Measurements from ENCODE around the gene MRPL3. TPM values are rescaled to one million over a fixed set of nuclear protein-coding genes. Genes with fewer than 3 reads are reported as not detected.

MRPL3 gene
- total and polyA plus RNA-seq, 2 donors (not counting 3 experiments of a cell fraction or from before 2014, with no cell fraction given) = 49.6 to 68.2 TPM

GRCh38 chr3:131505421-131505820 is 2.6 kb upstream of the MRPL3 start:
- BruUV-seq (replicated peaks) = no TSS peak

More at GRCh38 chr3:131505421-131505820, 2.6 kb upstream of the MRPL3 start:
- FAIRE-seq (no peak), DNase-seq (ENCODE audit: low read depth, low spot score) (no peak)
- H3K4me2 ChIP-seq (ENCODE audit: insufficient read depth, low read length) = no peak overlapping the region
- no peak overlapping the region for H3K27ac ChIP-seq (ENCODE audit: insufficient read depth, low read depth, low read length)
- CTCF ChIA-PET = interaction anchor here (0.6 to 1.0 kb wide), 2 partner anchors 20 to 22 kb away, joined by 3 to 4 read pairs; no protein-coding TSS in a partner anchor
- no peaks in the 10 kb centered on the region for H3K9me3 ChIP-seq (replicated peaks; ENCODE audit: control insufficient read depth, insufficient read depth, low read length)
- H2AFZ ChIP-seq (ENCODE audit: low read depth, low read length) = no peak overlapping the region
- H3K9ac ChIP-seq (replicated peaks; ENCODE audit: extremely low read depth, insufficient read depth, low read length) = no peak overlapping the region
- intact Hi-C loops (cut with micrococcal nuclease) (no loop called here), dilution Hi-C loops (cut with MboI; ENCODE audit: extremely low pct_ligation_motif_present, low sequenced_read_pairs) (no loop called here)
- TF ChIP-seq MAX (IDR thresholded peaks at IDR 0.05; ENCODE audit: insufficient read depth, insufficient read length) (no peak), POLR2A (IDR thresholded peaks at IDR 0.05; ENCODE audit: low read depth, low read length) (no peak), EZH2 (IDR thresholded peaks at IDR 0.05; ENCODE audit: borderline replicate concordance, low read depth, low read length, severe bottlenecking) (no peak), GATA2 (IDR thresholded peaks at IDR 0.05; ENCODE audit: insufficient read depth, insufficient read length, low read depth, low read length) (no peak), JUN (IDR thresholded peaks at IDR 0.05; ENCODE audit: borderline replicate concordance, insufficient read depth, insufficient read length, low read depth) (no peak), FOS (IDR thresholded peaks at IDR 0.05; ENCODE audit: borderline replicate concordance, insufficient read depth, low read length) (no peak), POLR2AphosphoS5 (IDR thresholded peaks at IDR 0.05; ENCODE audit: insufficient read depth, low read depth, low read length) (no peak), CTCF (IDR thresholded peaks at IDR 0.05; ENCODE audit: extremely low read depth in 1 of 2, insufficient read depth in 1 of 2, low read depth in 1 of 2, low read length in 2 of 2) (no peak), MYC (IDR thresholded peaks at IDR 0.05; ENCODE audit: low read depth, low read length) (no peak)
- H3K4me3 ChIP-seq (replicated peaks in 1 of 3; ENCODE audit: insufficient read depth in 1 of 3, low read depth in 1 of 3, low read length in 3 of 3) = no peak overlapping the region
- peaks cover 32% of the 10 kb centered on the region for H3K4me1 ChIP-seq (ENCODE audit: control insufficient read depth, extremely low read depth, insufficient read depth, low read length)
- H3K9me1 ChIP-seq (replicated peaks; ENCODE audit: control insufficient read depth, extremely low read depth, insufficient read depth, low read length) = no peaks in the 10 kb centered on the region
- no peaks in the 10 kb centered on the region for H4K20me1 ChIP-seq (replicated peaks; ENCODE audit: control insufficient read depth, extremely low read depth, insufficient read depth, low read length)
- peaks cover 30% of the 10 kb centered on the region for H3K79me2 ChIP-seq (ENCODE audit: control insufficient read depth, insufficient read depth, low read length)
- POLR2A ChIA-PET = no interaction called here
- H3K27me3 ChIP-seq (ENCODE audit: control insufficient read depth in 2 of 2, insufficient read depth in 2 of 2, low read length in 2 of 2) = no peaks in the 10 kb centered on the region
- H3K36me3 ChIP-seq (ENCODE audit: control insufficient read depth in 2 of 2, extremely low read depth in 1 of 2, insufficient read depth in 2 of 2, low read length in 2 of 2) = no peaks in the 10 kb centered on the region
